ENCODE data around the gene GPR161.
"Not testable (repeated sequence)": the region's sequence is repeated elsewhere in the genome, so short reads cannot be mapped to it uniquely, and the experiment has no call there.

Gene GPR161

DNA sequence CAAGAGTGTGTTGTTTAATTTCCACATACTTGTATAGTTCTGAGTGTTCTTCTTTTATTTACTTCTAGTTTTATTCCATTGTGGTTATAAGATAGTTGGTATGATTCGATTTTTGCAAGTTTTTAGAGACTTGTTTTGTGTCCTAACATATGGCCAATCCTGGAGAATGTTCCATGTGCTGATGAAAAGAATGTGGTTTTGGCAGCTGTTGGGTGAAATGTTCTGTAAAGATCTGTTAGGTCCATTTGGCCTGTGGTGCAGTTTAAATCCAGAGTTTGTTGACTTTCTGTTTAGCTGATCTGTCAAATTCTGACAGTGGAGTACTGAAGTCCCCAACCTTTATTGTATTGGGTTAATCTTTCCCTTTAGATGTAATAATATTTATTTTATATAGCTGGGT, 22.5 kb upstream of the GPR161 start:
- no peak overlapping the region for H3K4me3 Mint-ChIP-seq
- peak overlapping the region in 1 of 2 donors; percentile 23 for H3K27ac Mint-ChIP-seq
- H3K4me1 Mint-ChIP-seq: peaks cover 11% of the 10 kb centered on the region
- H3K9me3 Mint-ChIP-seq: peaks cover 32 to 55% of the 10 kb centered on the region in 2 donors
- ATAC-seq (no peak), DNase-seq (no peak)
- H3K27me3 Mint-ChIP-seq: peaks cover 16% of the 10 kb centered on the region

DNA sequence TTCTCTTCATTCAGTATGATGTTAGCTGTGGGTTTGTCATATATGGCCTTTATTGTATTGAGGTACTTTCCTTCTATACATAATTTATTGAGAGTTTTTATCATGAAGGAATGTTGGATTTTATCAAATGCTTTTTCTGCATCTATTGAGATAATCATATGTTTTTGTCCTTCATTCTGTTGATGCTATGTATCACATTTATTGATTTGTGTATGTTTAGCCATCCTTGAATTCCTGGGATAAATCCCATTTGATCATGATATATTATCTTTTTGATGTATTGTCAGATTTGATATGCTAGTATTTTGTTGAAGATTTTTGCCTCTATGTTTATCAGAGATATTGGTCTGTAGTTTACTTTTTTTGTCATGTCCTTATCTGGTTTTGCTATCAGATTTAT, 20.9 kb upstream of the GPR161 start:
- peaks cover 11% of the 10 kb centered on the region for H3K4me1 Mint-ChIP-seq
- H3K4me3 Mint-ChIP-seq: no peak overlapping the region
- peaks cover 32 to 55% of the 10 kb centered on the region in 2 donors for H3K9me3 Mint-ChIP-seq
- peaks cover 7% of the 10 kb centered on the region for H3K27me3 Mint-ChIP-seq
- no peak for DNase-seq
- H3K27ac Mint-ChIP-seq: no peak overlapping the region
- no peak for ATAC-seq

DNA sequence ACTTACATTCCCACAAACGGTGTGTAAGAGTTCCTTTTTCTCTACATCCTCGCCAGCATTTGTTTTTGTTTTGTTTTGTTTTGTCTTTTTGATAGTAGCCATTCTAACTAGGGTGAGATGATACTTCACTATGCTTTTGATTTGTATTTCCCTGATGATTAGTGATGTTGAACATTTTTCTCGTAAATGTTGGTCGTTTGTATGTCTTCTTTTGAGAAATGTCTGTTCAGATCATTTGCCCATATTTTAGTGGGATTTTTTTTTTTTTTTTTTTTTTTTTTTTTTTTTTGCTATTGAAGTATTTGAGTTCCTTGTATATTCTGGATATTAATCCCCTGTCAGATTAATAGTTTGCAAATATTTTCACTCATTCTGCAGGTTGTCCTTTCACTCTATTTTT, 19.2 kb upstream of the GPR161 start:
- H3K4me3 Mint-ChIP-seq: no peak overlapping the region
- ATAC-seq (no peak), DNase-seq (no peak)
- H3K9me3 Mint-ChIP-seq: peaks cover 32 to 43% of the 10 kb centered on the region in 2 donors
- H3K27me3 Mint-ChIP-seq: peaks cover 7% of the 10 kb centered on the region
- no peak overlapping the region for H3K27ac Mint-ChIP-seq
- H3K4me1 Mint-ChIP-seq: peaks cover 11% of the 10 kb centered on the region

DNA sequence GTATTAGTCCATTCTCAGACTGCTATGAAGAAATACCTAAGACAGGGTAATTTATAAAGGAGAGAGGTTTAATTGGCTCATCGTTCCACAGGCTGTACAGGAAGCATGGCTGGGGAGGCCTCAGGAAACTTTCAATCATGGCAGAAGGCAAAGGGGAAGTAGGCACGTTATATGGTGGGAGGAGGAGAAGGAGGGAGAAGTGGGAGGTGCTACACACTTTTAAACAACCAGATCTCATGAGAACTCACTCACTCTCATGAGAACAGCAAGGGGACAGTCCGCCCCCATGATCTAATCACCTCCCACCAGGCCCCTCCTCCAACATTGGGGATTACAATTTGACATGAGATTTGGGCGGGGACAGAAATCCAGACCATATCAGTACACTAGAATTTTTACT, 18.0 kb upstream of the GPR161 start:
- H3K4me1 Mint-ChIP-seq, ATAC-seq, DNase-seq, H3K27me3 Mint-ChIP-seq, H3K27ac Mint-ChIP-seq, H3K4me3 Mint-ChIP-seq: not testable (repeated sequence)
- peaks cover 20 to 30% of the 10 kb centered on the region in 2 donors for H3K9me3 Mint-ChIP-seq

DNA sequence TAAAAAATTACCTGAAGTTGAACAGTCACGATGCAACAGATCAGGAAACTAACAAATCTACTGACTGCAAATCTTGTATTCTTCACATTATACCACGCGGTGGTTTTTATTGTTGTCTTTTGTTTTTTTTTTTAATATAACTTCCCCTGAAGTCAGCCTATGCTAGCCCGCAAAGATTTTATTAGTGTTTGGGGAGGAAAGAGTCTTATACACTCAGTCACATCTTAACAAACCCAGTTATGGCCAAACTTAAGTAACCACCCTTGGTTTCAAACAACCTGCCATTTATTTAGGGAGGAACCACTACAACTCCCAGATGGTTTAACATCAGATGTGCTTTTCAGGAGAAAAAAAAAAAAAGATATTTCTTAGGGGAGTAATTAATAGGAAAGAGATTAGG, 15.2 kb upstream of the GPR161 start:
- Mint-ChIP-seq H3K4me3 (no peak overlapping the region), H3K9me3 (peaks cover 7 to 9% of the 10 kb centered on the region in 2 donors), H3K27me3 (peaks cover 7% of the 10 kb centered on the region), H3K27ac (no peak overlapping the region), H3K4me1 (peaks cover 17% of the 10 kb centered on the region)
- no peak for ATAC-seq
- no peak for DNase-seq

DNA sequence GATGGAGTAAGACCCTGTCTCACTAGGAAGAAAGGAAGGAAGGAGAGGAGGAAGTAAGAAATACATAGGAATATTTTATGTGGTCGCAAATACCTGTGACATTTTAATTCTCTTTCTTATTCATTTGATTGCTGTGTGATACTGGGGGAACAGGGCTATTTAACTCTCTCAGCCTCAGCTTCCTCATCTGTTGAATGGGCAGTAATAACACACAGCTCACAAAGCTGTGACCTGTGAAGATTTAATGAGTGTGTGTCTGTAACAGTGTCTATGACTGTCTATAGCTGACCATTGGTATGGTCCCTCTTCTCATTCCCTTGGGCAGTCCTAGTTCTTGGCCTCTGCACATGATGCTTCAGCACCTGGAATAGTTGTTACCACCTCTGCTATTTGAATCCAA, 13.6 kb upstream of the GPR161 start:
- ATAC-seq (no peak), DNase-seq (no peak)
- H3K4me3 Mint-ChIP-seq: no peak overlapping the region
- H3K9me3 Mint-ChIP-seq: no peaks in the 10 kb centered on the region
- no peaks in the 10 kb centered on the region for H3K27me3 Mint-ChIP-seq
- H3K27ac Mint-ChIP-seq: no peak overlapping the region
- H3K4me1 Mint-ChIP-seq: peaks cover 25% of the 10 kb centered on the region

DNA sequence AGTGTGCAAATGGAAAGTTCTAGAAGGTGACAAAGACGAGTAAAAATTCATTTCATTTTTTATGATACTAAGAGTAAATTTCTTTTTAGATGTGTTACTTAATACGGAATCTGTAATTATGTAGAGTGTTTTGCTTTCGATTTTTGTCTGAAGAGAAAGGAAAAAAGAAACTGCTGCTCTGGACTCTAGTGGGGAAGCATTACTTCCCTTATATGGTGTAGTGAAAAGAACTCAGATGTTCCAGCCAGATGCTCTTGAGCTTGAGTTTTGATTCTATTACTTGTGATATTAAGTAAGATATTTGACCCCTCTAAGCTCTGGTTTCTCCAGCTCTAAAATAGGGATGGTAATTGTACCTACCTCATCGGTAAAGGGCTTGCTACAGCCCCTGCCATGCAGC, 12.2 kb upstream of the GPR161 start:
- no peaks in the 10 kb centered on the region for H3K9me3 Mint-ChIP-seq
- peaks cover 24% of the 10 kb centered on the region for H3K4me1 Mint-ChIP-seq
- ATAC-seq (no peak), DNase-seq (no peak)
- H3K27ac Mint-ChIP-seq: peak overlapping the region in 1 of 2 donors; percentile 23
- no peak overlapping the region for H3K4me3 Mint-ChIP-seq
- H3K27me3 Mint-ChIP-seq: no peaks in the 10 kb centered on the region

DNA sequence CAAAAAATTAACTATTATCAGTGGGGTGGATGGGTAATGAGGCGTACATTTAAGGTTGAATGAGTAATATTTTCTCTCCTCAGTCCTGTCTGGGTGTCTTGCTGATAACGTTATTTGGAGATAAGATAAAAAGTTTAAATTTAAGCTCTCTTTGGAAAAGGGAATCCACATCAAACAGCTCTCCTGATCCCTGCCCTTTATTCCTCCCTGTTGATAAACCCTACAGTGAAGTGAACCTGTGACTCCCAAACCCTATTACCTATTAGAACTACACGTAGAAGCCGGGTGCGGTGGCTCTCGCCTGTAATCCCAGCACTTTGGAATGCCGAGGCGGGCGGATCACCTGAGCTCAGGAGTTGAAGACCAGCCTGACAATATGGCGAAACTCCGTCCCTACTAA, 9.9 kb upstream of the GPR161 start:
- no peak overlapping the region for H3K27ac Mint-ChIP-seq
- DNase-seq (no peak), ATAC-seq (no peak)
- H3K27me3 Mint-ChIP-seq: no peaks in the 10 kb centered on the region
- H3K4me3 Mint-ChIP-seq: no peak overlapping the region
- H3K4me1 Mint-ChIP-seq: peaks cover 24% of the 10 kb centered on the region
- H3K9me3 Mint-ChIP-seq: no peaks in the 10 kb centered on the region

DNA sequence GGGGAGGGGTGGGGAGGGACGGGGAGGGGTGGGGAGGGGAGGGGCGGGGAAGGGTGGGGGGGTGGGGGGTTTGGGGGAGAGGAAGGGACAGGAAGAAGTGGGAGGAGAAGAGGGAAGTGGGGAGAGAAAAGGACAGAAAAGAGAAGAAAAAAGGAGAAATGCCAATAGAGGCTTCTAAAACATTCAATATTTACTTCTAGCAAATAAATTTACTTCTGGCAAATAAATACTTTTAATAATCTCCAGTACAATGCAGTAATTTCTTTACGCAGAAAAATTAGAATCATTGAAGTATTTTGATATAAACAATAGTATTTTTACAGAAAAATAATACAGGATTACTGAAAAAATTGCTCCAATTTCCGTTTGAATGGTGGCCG, 9.4 kb upstream of the GPR161 start:
- Mint-ChIP-seq H3K27me3 (no peaks in the 10 kb centered on the region), H3K4me1 (peaks cover 24% of the 10 kb centered on the region), H3K9me3 (no peaks in the 10 kb centered on the region), H3K27ac (no peak overlapping the region), H3K4me3 (peak overlapping the region in 1 of 2 donors; percentile 39)
- ATAC-seq: no peak
- DNase-seq: no peak

DNA sequence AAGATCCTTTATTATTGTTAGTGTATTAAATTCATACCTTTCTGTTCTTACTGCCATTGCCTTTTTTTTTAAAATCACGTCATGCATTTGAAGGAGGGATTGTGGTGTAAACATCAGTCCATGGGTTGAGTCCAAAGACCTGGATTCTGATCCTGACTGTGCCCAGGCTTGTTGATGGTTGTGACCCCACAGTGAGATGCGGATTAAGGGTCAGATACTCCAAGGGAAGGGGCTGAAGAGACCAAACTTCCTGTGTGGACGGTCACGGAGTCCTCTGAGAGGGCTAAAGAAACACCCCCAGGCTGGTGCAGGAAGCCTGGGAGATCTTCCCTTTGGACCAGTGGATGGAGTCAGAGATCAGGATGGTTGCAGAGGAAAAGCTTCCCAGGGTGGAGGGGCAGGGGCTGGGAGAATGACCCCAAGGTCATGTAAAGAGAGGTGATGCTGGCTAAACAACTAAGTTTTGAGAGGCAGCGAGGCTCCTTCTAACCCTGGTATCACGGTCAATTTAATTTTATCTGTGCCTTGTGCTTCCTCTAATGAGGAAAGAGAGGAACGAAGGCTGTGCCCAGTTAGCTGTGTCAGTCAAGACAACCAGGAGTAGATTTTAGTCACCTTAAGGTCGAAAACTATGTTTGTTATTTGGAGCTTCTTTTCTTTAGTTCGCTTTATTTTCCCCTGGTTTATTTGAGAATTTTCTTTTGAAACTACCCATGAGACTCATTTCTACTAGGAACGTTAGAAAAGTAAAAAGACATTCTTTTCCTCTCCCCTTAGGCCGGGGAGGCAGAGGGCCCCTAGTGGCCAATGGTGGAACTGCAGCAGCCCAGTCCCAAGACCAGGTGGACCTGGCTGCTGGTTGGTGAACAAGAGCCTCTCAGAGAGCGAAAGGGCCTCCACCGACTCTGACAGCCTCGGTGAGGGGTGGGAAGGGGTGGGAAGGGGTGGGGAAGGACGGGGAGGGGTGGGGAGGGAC, 8.7 kb upstream of the GPR161 start:
- peaks cover 24% of the 10 kb centered on the region for H3K4me1 Mint-ChIP-seq
- no peaks in the 10 kb centered on the region for H3K9me3 Mint-ChIP-seq
- H3K27ac Mint-ChIP-seq: peak overlapping the region in 1 of 2 donors; percentile 27
- H3K4me3 Mint-ChIP-seq: peak overlapping the region; percentile 58 to 71
- no peaks in the 10 kb centered on the region for H3K27me3 Mint-ChIP-seq
- ATAC-seq (peak; percentile 99), DNase-seq (peak; percentile 84 to 86)

DNA sequence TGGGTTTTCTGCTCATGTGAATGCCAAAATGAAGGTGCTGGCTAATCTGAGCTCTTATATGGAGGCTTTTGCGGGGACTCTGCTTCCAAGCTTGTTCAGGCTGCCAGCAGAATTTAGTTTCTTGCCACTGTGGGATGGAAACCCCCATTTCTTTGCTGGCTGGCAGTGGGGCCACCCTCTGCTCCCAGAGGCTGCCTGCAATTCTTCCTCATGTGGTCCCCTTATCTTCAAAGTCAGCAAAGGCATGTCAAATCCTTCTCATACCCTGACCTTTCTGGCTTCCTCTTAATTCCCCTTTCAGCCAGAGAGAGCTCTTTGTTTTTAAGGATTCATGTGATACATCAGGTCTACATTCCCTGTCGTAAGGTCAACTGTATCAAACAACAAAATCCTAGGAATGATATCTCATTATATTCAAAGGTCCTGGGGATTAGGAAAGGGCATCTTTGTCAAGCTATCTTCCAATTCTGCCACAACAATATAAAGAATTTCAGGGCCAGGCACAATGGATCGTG, 5.2 kb upstream of the GPR161 start:
- ATAC-seq: no peak
- H3K4me1 Mint-ChIP-seq: peaks cover 23% of the 10 kb centered on the region
- no peak overlapping the region for H3K4me3 Mint-ChIP-seq
- no peak overlapping the region for H3K27ac Mint-ChIP-seq
- H3K9me3 Mint-ChIP-seq: no peaks in the 10 kb centered on the region
- H3K27me3 Mint-ChIP-seq: peaks cover 14% of the 10 kb centered on the region
- DNase-seq: no peak

DNA sequence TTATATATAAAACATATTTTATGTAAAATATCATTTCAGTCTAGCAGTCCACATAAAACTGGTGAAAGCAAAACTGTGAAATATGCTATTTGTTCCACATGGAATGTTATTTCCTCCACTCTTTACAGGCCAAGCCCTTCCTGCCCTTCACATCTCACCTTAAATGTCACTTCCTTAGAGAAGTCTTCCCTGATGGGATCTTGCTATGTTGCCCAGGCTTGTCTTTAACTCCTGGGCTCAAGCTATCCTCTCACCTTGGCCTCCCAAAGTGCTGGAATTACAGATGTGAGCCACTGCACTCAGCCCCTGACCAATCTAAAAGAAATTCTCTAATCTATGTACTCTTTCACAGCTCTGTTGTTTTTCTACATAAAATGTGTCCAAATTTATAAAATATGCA, 2.3 kb upstream of the GPR161 start:
- peaks cover 23% of the 10 kb centered on the region for H3K4me1 Mint-ChIP-seq
- no peak for DNase-seq
- H3K4me3 Mint-ChIP-seq: no peak overlapping the region
- peaks cover 38% of the 10 kb centered on the region for H3K27me3 Mint-ChIP-seq
- no peak overlapping the region for H3K27ac Mint-ChIP-seq
- no peaks in the 10 kb centered on the region for H3K9me3 Mint-ChIP-seq
- ATAC-seq: no peak

DNA sequence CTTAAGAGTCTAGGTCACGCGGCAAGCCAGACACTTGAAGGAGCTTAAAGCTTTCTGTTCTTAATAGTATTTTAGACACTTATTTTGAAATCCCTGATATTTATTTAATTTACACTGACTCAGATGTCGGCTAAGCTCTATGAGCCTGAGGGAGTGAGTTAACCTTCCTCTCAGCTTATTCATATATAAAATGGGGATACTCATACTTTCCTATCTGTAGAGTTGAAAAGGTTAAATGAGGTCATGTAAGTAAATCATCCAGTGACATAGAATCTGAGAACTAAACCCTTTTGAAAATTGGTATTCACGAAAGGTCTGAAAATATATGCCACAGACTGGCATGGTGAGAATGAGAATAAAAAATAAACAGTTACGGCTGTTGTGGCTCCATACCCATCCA, 1.4 kb upstream of the GPR161 start:
- DNase-seq (no peak), ATAC-seq (no peak)
- Mint-ChIP-seq H3K4me1 (peaks cover 23% of the 10 kb centered on the region), H3K27ac (no peak overlapping the region), H3K27me3 (peaks cover 41% of the 10 kb centered on the region), H3K9me3 (no peaks in the 10 kb centered on the region), H3K4me3 (no peak overlapping the region)

DNA sequence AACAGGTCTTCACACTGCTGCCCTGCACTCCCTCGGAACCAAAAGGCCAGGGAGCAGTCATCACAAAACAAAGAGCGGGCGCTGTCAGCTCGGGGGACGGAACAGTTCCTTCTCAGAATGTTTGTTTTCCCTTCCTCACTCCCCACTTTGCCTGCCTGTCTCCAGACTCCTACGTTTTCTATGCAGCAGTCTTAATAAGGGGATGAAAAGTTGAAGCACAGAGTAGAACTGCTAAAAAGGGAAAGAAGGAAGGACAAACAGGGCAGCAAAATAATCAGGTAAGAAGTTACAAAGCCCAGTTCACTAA, 738 bp upstream of the GPR161 start:
- Mint-ChIP-seq H3K9me3 (no peaks in the 10 kb centered on the region), H3K27ac (peak overlapping the region in 1 of 2 donors; percentile 74), H3K27me3 (peaks cover 41% of the 10 kb centered on the region), H3K4me3 (peak overlapping the region; percentile 77 to 83), H3K4me1 (peaks cover 23% of the 10 kb centered on the region)
- ATAC-seq (no peak), DNase-seq (no peak)

DNA sequence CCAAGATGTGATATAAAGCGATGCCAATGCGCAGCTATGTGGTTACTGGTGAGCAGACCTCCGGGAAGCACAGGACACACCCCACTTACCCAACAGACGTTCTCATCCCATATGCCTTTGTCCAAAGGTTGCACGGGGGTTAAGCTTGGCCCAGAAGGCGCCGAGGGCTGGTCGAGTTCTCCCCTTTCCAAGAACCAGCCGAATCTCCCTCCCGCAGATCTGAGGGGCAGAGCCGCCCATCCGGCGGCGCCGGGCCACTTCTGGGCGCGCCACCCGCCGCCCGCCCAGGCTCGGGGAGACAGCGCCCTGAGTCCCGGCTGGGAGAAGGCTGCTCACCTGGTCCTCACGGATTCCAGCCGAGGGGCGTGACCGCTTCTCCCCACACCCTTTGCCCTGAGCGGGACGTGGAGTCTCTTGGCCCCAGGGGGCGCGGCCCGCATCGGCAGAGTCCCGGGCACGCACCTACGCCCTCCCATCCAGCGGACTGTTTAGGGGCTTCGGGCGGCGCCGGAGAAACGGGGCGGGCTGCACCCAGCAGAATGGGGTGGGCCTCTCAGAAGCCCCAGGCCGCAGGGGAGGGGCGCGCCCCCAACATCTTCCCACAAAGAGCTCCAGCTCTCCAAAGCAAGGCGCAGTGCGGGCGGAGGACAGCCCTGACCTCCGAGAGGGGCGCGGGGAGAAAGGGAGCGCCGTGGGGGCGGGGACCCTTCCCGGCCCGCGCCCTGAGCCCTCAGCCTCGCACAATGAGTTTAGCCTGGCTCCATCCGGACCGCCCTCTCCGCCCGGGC, 615 bp downstream of the GPR161 start:
- Mint-ChIP-seq H3K9me3 (no peaks in the 10 kb centered on the region), H3K27me3 (peaks cover 51% of the 10 kb centered on the region), H3K27ac (no peak overlapping the region), H3K4me1 (peaks cover 23% of the 10 kb centered on the region), H3K4me3 (peak overlapping the region; percentile 76 to 83)
- DNase-seq (peak; percentile 14 to 23), ATAC-seq (peak; percentile 49)
